HEK293 (cell line): ENCODE results near the gene SERINC1.

Source experiments
- CTCF ChIA-PET: fragments of 350-600 bp; formaldehyde crosslinking; extraction: SDS; loops from one replicate; lab custom pipeline; 2021; ENCODE audit warnings: antibody characterized with exemption; lab: Yijun Ruan, JAX
- POLR2A ChIA-PET: fragments of 300-600 bp; formaldehyde crosslinking; extraction: SDS; loops from one replicate; lab custom pipeline; 2020; ENCODE audit warnings: antibody characterized with exemption, inconsistent platforms; lab: Yijun Ruan, JAX
- H3K27ac ChIP-seq: fragments of 200-500 bp; sonication (Bioruptor generic); 2 replicates; pipeline ENCODE4 v1.5.1; 2014; ENCODE audit warnings: low read depth, low read length, control low read depth, inconsistent platforms; ENCODE audit errors: extremely low read depth
- H3K36me3 ChIP-seq, 2 experiments: fragments of 200-500 bp in 1 of 2; sonication (Bioruptor generic) in 1 of 2; 1 replicate in 1 of 2; 2 replicates in 1 of 2; pipeline ENCODE4 v1.5.1; 2014 to 2017; ENCODE audit warnings: inconsistent platforms in 2 of 2, low read length in 2 of 2; ENCODE audit not compliant: control insufficient read depth in 2 of 2, insufficient read depth in 1 of 2
- H3K4me1 ChIP-seq: fragments of 200-500 bp; sonication (Bioruptor generic); 2 replicates; pipeline ENCODE4 v1.5.1; 2014; ENCODE audit warnings: mild to moderate bottlenecking, low read length, inconsistent platforms; ENCODE audit not compliant: control insufficient read depth, insufficient read depth
- H3K4me3 ChIP-seq: 2 replicates; pipeline ENCODE4 v1.5.1; 2011; ENCODE audit warnings: low read depth, mild to moderate bottlenecking, control low read depth, low read length, moderate library complexity
- H3K9me3 ChIP-seq: fragments of 200-500 bp; sonication (Bioruptor generic); 2 replicates; pipeline ENCODE4 v1.5.1; 2014; ENCODE audit warnings: low read depth, low read length, inconsistent platforms; ENCODE audit not compliant: control insufficient read depth, insufficient read depth
- YY2 ChIP-seq: fragments of 450-650 bp; formaldehyde crosslinking; IDR thresholded peaks from 2 replicates; pipeline ENCODE4 v1.5.1; 2016; ENCODE audit warnings: missing biosample characterization, missing genetic modification characterization
- ZNF292 ChIP-seq: fragments of 450-650 bp; formaldehyde crosslinking; IDR thresholded peaks from 2 replicates; pipeline ENCODE4 v1.5.1; 2016; ENCODE audit warnings: low read depth, missing biosample characterization, missing genetic modification characterization, borderline replicate concordance
- ZNF473 ChIP-seq: fragments of 450-650 bp; formaldehyde crosslinking; IDR thresholded peaks from 2 replicates; pipeline ENCODE4 v1.5.1; 2017; ENCODE audit warnings: missing biosample characterization, missing genetic modification characterization
- TF ChIP-seq, protein P1 (sequence below): fragments of 450-650 bp; formaldehyde crosslinking; IDR thresholded peaks from 2 replicates; pipeline ENCODE4 v1.5.1; 2016; ENCODE audit warnings: missing biosample characterization, missing genetic modification characterization, borderline replicate concordance

Gene SERINC1

GRCh38 chr6:122393351-122393896, 78.2 kb downstream of the SERINC1 start:
- Histone ChIP-seq H3K4me1 (no peaks in the 10 kb centered on the region), H3K9me3 (no peaks in the 10 kb centered on the region), H3K4me3 (no peak overlapping the region), H3K27ac (no peak overlapping the region), H3K36me3 (no peaks in the 10 kb centered on the region)
- ChIA-PET CTCF (interaction anchor here (0.6 kb wide), 1 partner anchor 23 kb away, joined by 4 read pairs; no protein-coding TSS in a partner anchor), POLR2A (no interaction called here)
- TF ChIP-seq, protein P1, sequence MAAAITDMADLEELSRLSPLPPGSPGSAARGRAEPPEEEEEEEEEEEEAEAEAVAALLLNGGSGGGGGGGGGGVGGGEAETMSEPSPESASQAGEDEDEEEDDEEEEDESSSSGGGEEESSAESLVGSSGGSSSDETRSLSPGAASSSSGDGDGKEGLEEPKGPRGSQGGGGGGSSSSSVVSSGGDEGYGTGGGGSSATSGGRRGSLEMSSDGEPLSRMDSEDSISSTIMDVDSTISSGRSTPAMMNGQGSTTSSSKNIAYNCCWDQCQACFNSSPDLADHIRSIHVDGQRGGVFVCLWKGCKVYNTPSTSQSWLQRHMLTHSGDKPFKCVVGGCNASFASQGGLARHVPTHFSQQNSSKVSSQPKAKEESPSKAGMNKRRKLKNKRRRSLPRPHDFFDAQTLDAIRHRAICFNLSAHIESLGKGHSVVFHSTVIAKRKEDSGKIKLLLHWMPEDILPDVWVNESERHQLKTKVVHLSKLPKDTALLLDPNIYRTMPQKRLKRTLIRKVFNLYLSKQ (tag by site-specific recombination) = no peak
- TF ChIP-seq YY2 (no peak), ZNF473 (no peak), ZNF292 (tag by site-specific recombination) (no peak)
